K562 (cell line): ENCODE measurements around the gene ICE2. TPM values are rescaled to one million over a fixed set of nuclear protein-coding genes. Genes with fewer than 3 reads are reported as not detected.
A peak's percentile ranks its signal among the peaks of the same experiment; 100 is the strongest.

Experiments
- ARID1B ChIP-seq: fragments of 450-650 bp; IDR thresholded peaks from 2 replicates; pipeline ENCODE4 v1.6.1; 2016; ENCODE audit warnings: antibody characterized with exemption, mild to moderate bottlenecking, inconsistent platforms
- BCOR ChIP-seq: fragments of 450-650 bp; IDR thresholded peaks from 2 replicates; pipeline ENCODE4 v1.6.1; 2016
- CBFA2T3 ChIP-seq: fragments of 450-650 bp; IDR thresholded peaks from 2 replicates; pipeline ENCODE4 v1.6.1; 2017
- EHMT2 ChIP-seq: fragments of 450-650 bp; IDR thresholded peaks from 2 replicates; pipeline ENCODE4 v1.6.1; 2018; ENCODE audit warnings: antibody characterized with exemption
- EP300 ChIP-seq: IDR thresholded peaks from 2 replicates; pipeline ENCODE4 v1.6.1; 2012; ENCODE audit warnings: low read length, improper control_type of control experiment
- FOS ChIP-seq: IDR thresholded peaks from 3 replicates; pipeline ENCODE4 v1.6.1; 2011; ENCODE audit not compliant: insufficient read length; ENCODE audit errors: extremely low read depth
- FOXK2 ChIP-seq, 2 experiments: fragments of 450-650 bp; IDR thresholded peaks in 1 of 2; conservative IDR thresholded peaks in 1 of 2; 2 replicates each; pipeline ENCODE4 v1.6.1; 2016; ENCODE audit warnings: low read depth in 2 of 2, mild to moderate bottlenecking in 1 of 2
- MCM3 ChIP-seq: fragments of 450-650 bp; IDR thresholded peaks from 2 replicates; pipeline ENCODE4 v1.6.1; 2016
- MTA2 ChIP-seq: fragments of 450-650 bp; IDR thresholded peaks from 2 replicates; pipeline ENCODE4 v1.6.1; 2016; ENCODE audit warnings: low read depth
- NR2C2 ChIP-seq, 2 experiments: fragments of 200-800 bp in 1 of 2; sonication (Bioruptor generic) in 1 of 2; sonication (generic) in 1 of 2; formaldehyde crosslinking in 1 of 2; IDR thresholded peaks; 2 replicates each; pipeline versions ENCODE4 v1.6.1 to v1.8.0; 2016 to 2022; ENCODE audit warnings: mild to moderate bottlenecking in 1 of 2, missing compliant biosample characterization in 1 of 2, missing genetic modification characterization in 1 of 2, missing genetic modification reagents in 1 of 2
- NR4A1 ChIP-seq, 2 experiments: fragments of 250-450 bp in 1 of 2; fragments of 450-650 bp in 1 of 2; sonication (Bioruptor Pico) in 1 of 2; IDR thresholded peaks; 2 replicates each; pipeline versions ENCODE4 v1.4.0 to v1.6.1; 2016 to 2020; ENCODE audit warnings: mild to moderate bottlenecking in 2 of 2, missing compliant biosample characterization in 1 of 2, missing genetic modification characterization in 1 of 2, moderate library complexity in 1 of 2
- POLR2G ChIP-seq: fragments of 200-400 bp; formaldehyde crosslinking; IDR thresholded peaks from 2 replicates; pipeline ENCODE4 v1.6.1; 2017; ENCODE audit warnings: low read depth, mild to moderate bottlenecking, antibody characterized with exemption, low read length, moderate library complexity
- SMARCC2 ChIP-seq: fragments of 450-650 bp; IDR thresholded peaks from 2 replicates; pipeline ENCODE4 v1.6.1; 2017; ENCODE audit warnings: antibody characterized with exemption, moderate library complexity, mild to moderate bottlenecking, low read depth
- SOX6 ChIP-seq: fragments of 450-650 bp; IDR thresholded peaks from 2 replicates; pipeline ENCODE4 v1.6.1; 2014; ENCODE audit warnings: mild to moderate bottlenecking
- TAF7 ChIP-seq: fragments of 450-650 bp; IDR thresholded peaks from 2 replicates; pipeline ENCODE4 v1.6.1; 2016; ENCODE audit warnings: missing genetic modification characterization, missing compliant biosample characterization
- TBP ChIP-seq: optimal IDR thresholded peaks from 2 replicates; pipeline ENCODE3; 2011; ENCODE audit warnings: low read depth, low read length, improper control_type of control experiment
- TRIM24 ChIP-seq, 2 experiments: fragments of 450-650 bp; IDR thresholded peaks; 2 replicates each; pipeline ENCODE4 v1.6.1; 2016
- ZBTB49 ChIP-seq: sonication (generic); formaldehyde crosslinking; IDR thresholded peaks from 2 replicates; pipeline ENCODE4 v1.8.0; 2022; ENCODE audit warnings: missing genetic modification reagents, mild to moderate bottlenecking, borderline replicate concordance
- ZNF184 ChIP-seq: sonication (generic); formaldehyde crosslinking; IDR thresholded peaks from 2 replicates; pipeline ENCODE4 v1.5.0; 2020; ENCODE audit warnings: missing genetic modification reagents
- ZNF232 ChIP-seq: sonication (generic); formaldehyde crosslinking; IDR thresholded peaks from 2 replicates; pipeline ENCODE4 v1.8.0; 2022; ENCODE audit warnings: mild to moderate bottlenecking, missing genetic modification reagents
- ZNF239 ChIP-seq: fragments of 250-450 bp; sonication (Bioruptor Pico); IDR thresholded peaks from 2 replicates; pipeline ENCODE4 v1.4.0; 2020; ENCODE audit warnings: mild to moderate bottlenecking
- ZNF408 ChIP-seq: fragments of 250-450 bp; sonication (Bioruptor Pico); IDR thresholded peaks from 2 replicates; pipeline ENCODE4 v1.4.0; 2020; ENCODE audit warnings: low read depth, mild to moderate bottlenecking, moderate library complexity
- ZNF586 ChIP-seq: fragments of 450-650 bp; formaldehyde crosslinking; conservative IDR thresholded peaks from 2 replicates; pipeline ENCODE4 v1.4.0; 2020; ENCODE audit warnings: mild to moderate bottlenecking, moderate library complexity
- ZNF668 ChIP-seq: fragments of 250-450 bp; sonication (Bioruptor Pico); IDR thresholded peaks from 2 replicates; pipeline ENCODE4 v1.8.0; 2022; ENCODE audit warnings: mild to moderate bottlenecking, inconsistent platforms
- ZNF695 ChIP-seq: fragments of 450-650 bp; formaldehyde crosslinking; IDR thresholded peaks from 2 replicates; pipeline ENCODE4 v1.4.0; 2020; ENCODE audit warnings: mild to moderate bottlenecking, moderate library complexity
- polyA plus RNA-seq, 8 experiments: library from polyadenylated mRNA; depleted of rRNA in 4 of 8; stranded (reverse) in 5 of 8; unstranded in 3 of 8; fragments of >200 nt; fragmentation: Nextera tagmentation in 2 of 8; fragmentation: Illumina TruSeq in 1 of 8; extraction: Ambion mirVana in 2 of 8; extraction: Trizol in 1 of 8; gene quantifications; 2 replicates each; pipeline versions ENCODE4 v1.2.1 to v1.2.3, GENCODE V29; 2011 to 2014; ENCODE audit warnings: inconsistent platforms in 1 of 8, missing spikeins in 1 of 8
- total RNA-seq, 7 experiments: library from RNA; depleted of rRNA in 6 of 7; stranded (reverse); fragments of >200 nt in 6 of 7; fragmentation: Illumina TruSeq in 2 of 7; extraction: Trizol in 2 of 7; gene quantifications; 2 replicates each; pipeline versions ENCODE4 v1.2.1 to v1.2.3, GENCODE V29; 2011 to 2021; ENCODE audit warnings: low replicate concordance in 1 of 7
- TF ChIP-seq, protein P1 (sequence below): fragments of 450-650 bp; IDR thresholded peaks from 2 replicates; pipeline ENCODE4 v1.6.1; 2016
- TF ChIP-seq, protein P2 (sequence below): fragments of 450-650 bp; IDR thresholded peaks from 2 replicates; pipeline ENCODE4 v1.6.1; 2017; ENCODE audit warnings: antibody characterized with exemption
- TF ChIP-seq, protein P3 (sequence below): fragments of 250-450 bp; sonication (Bioruptor Pico); IDR thresholded peaks from 2 replicates; pipeline ENCODE4 v1.8.0; 2021; ENCODE audit warnings: moderate library complexity, mild to moderate bottlenecking, inconsistent platforms

Gene ICE2
- total and polyA plus RNA-seq, 9 of the 15 experiments (the other 6 are each of a cell fraction or from before 2014, with no cell fraction given) = 21.8 to 87.9 (median 58.1) TPM

DNA sequence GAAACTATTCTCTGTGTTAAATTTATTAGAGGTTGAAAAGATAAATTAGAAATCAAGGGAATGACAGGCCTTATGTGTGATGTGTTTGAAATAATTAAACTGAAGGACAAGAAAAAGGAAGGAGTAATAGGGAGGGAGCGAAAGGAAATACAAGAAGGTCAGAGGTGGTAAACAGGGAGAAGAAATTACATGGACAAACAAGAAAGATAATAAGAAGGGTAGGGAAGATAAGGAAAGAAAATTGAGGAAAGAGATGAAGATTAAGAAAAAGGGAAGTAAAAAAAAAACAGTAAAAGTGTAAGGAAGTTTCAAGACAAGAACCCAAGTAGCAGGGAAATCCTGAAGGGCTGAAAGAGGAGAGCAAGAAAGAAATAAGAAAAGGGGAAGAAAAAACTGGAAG, 54.9 kb downstream of the ICE2 start (continued):
- TF ChIP-seq CBFA2T3 (peak; percentile 63), SMARCC2 (peak; percentile 70; the same call in 1 of the 2 replicates), TAF7 (tag) (no peak), NR2C2 (CRISPR knock-in tag; IDR thresholded peaks at IDR 0.05) (no peak), NR2C2 (tag; IDR thresholded peaks at IDR 0.05) (no peak), POLR2G (no peak), TBP (no peak), EP300 (no peak), ARID1B (peak; percentile 82), FOS (no peak), TRIM24 (IDR thresholded peaks at IDR 0.05) (0 out of 4 replicates have a peak, but pooled peaks have one; percentile 12 to 47), ZNF239 (no peak), ZNF232 (CRISPR knock-in tag) (no peak), EHMT2 (0 out of 2 replicates have a peak, but pooled peaks have one; percentile 16), ZNF184 (CRISPR knock-in tag) (no peak), ZNF695 (CRISPR knock-in tag) (no peak), MTA2 (peak; percentile 54), ZBTB49 (CRISPR knock-in tag) (no peak), ZNF586 (no peak), MCM3 (no peak), FOXK2 (conservative IDR thresholded peaks at IDR 0.05 in 1 of 2, IDR thresholded peaks at IDR 0.05 in 1 of 2; ENCODE audit: low read depth in 2 of 2) (peak; percentile 55 to 73; a peak in 3 of 4 replicates), NR4A1 (CRISPR knock-in tag; IDR thresholded peaks at IDR 0.05) (no peak), NR4A1 (tag; IDR thresholded peaks at IDR 0.05) (no peak), ZNF408 (CRISPR knock-in tag) (no peak), BCOR (no peak), ZNF668 (CRISPR knock-in tag) (no peak), SOX6 (peak; percentile 71; the same call in 1 of the 2 replicates)
- TF ChIP-seq, protein P1, sequence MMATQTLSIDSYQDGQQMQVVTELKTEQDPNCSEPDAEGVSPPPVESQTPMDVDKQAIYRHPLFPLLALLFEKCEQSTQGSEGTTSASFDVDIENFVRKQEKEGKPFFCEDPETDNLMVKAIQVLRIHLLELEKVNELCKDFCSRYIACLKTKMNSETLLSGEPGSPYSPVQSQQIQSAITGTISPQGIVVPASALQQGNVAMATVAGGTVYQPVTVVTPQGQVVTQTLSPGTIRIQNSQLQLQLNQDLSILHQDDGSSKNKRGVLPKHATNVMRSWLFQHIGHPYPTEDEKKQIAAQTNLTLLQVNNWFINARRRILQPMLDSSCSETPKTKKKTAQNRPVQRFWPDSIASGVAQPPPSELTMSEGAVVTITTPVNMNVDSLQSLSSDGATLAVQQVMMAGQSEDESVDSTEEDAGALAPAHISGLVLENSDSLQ = peak; percentile 6; the same call in 1 of the 2 replicates
- TF ChIP-seq, protein P2, sequence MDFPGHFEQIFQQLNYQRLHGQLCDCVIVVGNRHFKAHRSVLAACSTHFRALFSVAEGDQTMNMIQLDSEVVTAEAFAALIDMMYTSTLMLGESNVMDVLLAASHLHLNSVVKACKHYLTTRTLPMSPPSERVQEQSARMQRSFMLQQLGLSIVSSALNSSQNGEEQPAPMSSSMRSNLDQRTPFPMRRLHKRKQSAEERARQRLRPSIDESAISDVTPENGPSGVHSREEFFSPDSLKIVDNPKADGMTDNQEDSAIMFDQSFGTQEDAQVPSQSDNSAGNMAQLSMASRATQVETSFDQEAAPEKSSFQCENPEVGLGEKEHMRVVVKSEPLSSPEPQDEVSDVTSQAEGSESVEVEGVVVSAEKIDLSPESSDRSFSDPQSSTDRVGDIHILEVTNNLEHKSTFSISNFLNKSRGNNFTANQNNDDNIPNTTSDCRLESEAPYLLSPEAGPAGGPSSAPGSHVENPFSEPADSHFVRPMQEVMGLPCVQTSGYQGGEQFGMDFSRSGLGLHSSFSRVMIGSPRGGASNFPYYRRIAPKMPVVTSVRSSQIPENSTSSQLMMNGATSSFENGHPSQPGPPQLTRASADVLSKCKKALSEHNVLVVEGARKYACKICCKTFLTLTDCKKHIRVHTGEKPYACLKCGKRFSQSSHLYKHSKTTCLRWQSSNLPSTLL = no peak
- TF ChIP-seq, protein P3, sequence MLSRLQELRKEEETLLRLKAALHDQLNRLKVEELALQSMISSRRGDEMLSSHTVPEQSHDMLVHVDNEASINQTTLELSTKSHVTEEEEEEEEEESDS (CRISPR knock-in tag) = no peak
